HG02981 (cell line): Measurements from ENCODE around the gene PKNOX2.
"Not testable (repeated sequence)": the region's sequence is repeated elsewhere in the genome, so short reads cannot be mapped to it uniquely, and the experiment has no call there.

Source experiments
- ATAC-seq: cut with Tn5 transposase; IDR thresholded peaks from one replicate; pipeline ENCODE4 v1.9.1; 2021; ENCODE audit warnings: mild to moderate bottlenecking, moderate library complexity; ENCODE audit not compliant: unreplicated experiment

PKNOX2 gene

GRCh38 chr11:125201525-125202141 is 37.1 kb downstream of the PKNOX2 start:
- ATAC-seq = no peak

GRCh38 chr11:125202362-125202880 is 37.9 kb downstream of the PKNOX2 start:
- ATAC-seq = no peak

GRCh38 chr11:125202977-125203376 is 38.4 kb downstream of the PKNOX2 start:
- ATAC-seq = no peak

DNA sequence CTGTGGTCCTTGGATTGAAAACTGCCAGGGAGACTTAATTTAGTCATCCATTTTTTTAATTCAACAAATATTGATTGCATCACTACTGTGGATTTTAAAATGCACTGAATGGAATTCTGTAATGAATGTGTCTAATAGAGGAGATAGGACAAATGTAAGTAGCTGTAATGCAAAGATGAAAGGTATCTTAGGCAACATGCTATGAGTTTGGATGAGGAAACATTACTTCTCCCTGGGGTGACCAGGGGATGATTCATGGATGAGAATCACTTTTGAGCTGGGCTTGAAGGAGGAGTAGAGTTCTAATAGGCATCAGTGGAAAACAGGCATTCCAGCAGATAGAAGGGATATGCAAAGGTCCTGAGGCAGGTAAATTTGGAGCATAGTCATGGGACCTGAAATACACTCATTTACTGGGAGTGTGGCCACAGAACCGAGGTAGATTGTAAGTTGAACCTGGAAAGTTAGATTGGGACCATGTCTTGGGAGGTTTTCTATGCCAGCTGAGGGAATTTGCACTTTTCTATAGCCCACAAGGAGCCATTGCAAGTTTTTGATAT is 43.4 kb downstream of the PKNOX2 start:
- ATAC-seq = no peak

DNA sequence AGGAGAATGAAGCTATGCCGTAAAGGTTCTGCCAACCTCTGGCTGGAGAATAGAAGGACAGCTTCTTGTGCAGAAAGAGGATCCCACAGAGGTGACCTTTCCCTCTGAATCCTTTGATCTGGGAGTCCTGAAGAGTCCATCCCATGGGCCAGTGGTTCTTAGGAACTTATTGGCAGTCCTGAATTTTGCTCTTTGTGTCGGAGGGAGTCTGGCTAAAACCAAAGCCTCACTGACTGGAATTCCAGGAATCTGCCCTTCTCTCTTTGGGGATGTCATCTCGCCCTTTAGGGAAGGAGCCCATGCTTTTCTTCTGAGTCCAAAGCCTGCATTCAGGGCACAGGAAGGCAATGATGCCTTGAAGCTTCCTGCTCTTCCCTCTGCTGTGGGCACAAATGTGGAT is 45.5 kb downstream of the PKNOX2 start:
- ATAC-seq = no peak

GRCh38 chr11:125211191-125211947 is 46.8 kb downstream of the PKNOX2 start:
- no peak for ATAC-seq

- no peak for ATAC-seq
These were observed 47.4 kb downstream of the PKNOX2 start for GRCh38 chr11:125211948-125212340.

DNA sequence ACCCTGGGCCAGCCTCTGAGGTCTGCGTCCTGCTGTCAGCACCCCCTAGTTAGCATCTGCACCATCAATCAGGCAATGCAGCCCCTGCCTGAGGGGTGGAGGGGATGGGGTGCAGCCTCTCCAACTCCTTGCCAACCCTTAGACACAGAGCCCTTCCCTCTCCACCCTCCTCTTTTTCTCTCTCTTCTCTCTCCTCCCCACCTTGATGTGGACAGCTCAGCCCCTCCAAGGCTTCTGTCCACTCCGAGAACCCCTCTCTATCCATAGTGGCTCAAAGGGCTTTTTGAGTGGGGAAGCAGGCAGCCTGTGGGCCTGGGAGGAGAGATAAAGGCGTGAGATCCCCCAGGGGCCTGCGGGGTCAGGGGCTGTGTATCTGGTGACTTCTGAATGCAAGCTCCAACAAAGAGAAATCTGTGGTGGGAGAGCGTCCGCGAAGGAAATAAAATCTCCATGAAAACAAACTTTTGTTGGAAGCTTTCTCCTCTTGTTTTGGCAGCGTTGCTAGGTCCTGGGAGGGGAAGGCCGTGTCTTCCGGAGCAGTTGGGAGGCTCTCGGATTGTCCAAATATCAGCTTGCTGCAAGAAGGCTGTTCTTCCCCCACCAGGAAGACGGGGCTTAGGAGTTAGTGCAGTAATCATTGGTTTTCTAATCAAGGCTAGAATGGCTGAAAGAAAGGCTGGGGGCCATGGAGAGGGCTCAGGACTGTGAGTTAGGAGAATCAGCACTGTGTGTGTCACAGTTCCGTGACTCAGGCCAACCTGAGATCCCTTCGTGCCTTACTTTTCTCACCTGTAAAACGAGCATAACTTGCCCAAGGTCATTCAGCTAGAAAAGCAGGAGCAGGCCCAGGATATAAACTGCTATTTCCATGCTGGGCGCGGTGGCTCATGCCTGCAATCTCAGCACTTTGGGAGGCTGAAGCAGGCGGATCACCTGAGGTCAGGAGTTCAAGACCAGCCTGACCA is 50.3 kb downstream of the PKNOX2 start:
- no peak for ATAC-seq

DNA sequence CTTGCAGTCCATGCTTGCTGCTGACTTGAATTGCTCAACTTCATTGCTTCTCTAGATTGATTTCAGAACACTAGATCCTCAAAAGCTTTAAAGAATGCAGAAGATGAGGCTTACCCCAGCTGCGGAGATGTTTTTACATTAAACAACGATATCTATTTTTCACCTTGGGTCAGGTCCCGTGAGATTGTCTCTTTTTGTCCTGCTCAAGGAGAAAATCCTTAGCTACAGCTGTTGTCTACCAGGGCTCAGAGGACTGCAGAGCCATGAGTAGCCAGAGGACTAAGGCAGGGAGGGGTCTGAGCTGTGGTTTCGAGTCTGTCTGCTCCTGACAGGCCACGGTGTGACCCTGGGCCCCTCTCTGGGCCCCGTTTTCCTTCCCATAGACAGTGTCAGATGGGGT is 51.4 kb downstream of the PKNOX2 start:
- no peak for ATAC-seq

- no peak for ATAC-seq
These were observed 53.8 kb downstream of the PKNOX2 start for GRCh38 chr11:125218336-125218735.

DNA sequence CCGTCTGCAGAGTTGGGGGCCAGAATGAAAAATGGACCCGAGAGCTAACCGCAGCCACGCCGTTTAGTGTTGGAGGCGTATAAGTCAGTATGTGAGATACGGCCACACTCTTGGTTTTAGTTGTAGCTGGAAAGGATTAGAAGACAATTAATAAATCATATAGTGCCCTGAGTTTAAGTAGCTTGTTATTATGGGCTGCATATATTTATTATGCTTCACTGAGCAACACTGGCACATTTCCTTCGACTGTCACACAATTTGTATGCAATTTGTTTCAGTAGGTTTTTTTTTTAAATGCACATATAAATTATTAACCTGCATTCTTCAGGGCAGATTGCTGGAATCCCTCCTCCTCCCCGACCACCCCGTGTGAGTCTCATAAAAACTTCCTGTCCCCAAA is 56.9 kb downstream of the PKNOX2 start:
- no peak for ATAC-seq

DNA sequence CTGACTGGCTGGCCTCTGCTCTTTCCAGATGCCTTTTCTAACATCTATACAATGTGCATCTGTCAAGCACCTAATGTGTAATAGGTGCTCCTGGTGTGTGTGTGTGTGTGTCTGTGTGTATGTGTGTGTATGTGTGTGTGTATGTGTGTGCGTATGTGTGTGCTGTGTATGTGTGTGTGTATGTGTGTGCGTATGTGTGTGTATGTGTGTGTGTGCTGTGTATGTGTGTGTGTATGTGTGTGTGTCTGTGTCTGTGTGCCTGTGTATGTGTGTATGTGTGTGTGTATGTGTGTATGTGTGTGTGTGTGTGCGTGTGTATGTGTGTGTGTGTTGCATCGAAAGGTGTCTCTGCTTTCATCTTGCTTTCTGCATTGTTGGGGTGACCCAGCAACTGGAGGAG is 57.9 kb downstream of the PKNOX2 start:
- ATAC-seq = no peak

DNA sequence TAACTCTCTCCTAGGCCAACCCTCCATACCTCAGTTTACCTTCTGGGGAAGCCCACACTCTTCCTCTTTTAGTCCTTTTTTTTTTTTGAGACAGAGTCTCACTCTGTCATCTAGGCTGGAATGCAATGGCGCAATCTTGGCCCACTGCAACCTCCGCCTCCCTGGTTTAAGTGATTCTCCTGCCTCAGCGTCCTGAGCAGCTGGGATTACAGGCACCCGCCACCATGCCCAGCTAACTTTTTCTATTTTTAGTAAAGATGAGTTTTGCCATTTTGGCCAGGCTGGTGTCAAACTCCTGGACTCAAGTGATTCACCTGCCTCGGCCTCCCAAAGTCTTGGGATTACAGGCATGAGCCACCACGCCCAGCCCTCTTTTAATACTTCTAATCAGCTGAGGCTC is 58.6 kb downstream of the PKNOX2 start:
- not testable (repeated sequence) for ATAC-seq

- no peak for ATAC-seq
These were observed 59.4 kb downstream of the PKNOX2 start for GRCh38 chr11:125223901-125224361.

GRCh38 chr11:125224391-125225021 is 60.0 kb downstream of the PKNOX2 start:
- ATAC-seq = no peak

GRCh38 chr11:125225401-125225800 is 60.9 kb downstream of the PKNOX2 start:
- no peak for ATAC-seq

- no peak for ATAC-seq
These were observed 61.5 kb downstream of the PKNOX2 start for GRCh38 chr11:125226031-125226430.

DNA sequence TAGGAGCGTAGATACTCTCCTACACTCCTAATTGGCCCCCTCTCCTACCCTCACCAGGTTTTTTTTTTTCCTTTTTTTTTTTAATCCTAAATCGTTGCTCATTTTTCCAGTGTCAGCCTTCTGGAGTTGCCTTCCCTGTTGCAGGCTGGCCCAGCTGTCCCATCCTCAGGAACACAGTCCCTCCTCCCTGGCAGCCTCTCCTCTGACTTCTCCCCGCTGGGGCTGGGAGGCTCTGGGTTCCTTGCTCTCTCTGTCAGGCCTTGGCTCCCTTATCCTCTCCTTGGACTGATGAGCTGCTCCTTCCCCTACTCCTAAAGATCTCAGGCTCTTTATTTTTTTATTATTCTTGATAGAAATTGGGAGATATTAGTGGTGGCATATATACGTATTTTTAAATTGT is 62.2 kb downstream of the PKNOX2 start:
- ATAC-seq = no peak

GRCh38 chr11:125227151-125227550 is 62.6 kb downstream of the PKNOX2 start:
- ATAC-seq = no peak

GRCh38 chr11:125228445-125228844 is 63.9 kb downstream of the PKNOX2 start:
- no peak for ATAC-seq
